Endodermal cell (in vitro differentiated cells): Measurements from ENCODE around the gene GUCY1A1. TPM values are rescaled to one million over a fixed set of nuclear protein-coding genes. Genes with fewer than 3 reads are reported as not detected.

Experiments used
- DNase-seq: peaks from one replicate; pipeline ENCODE4 v3.0.0-alpha.2; 2017
- H3K27ac ChIP-seq: 2 replicates; pipeline ENCODE4 v1.5.1; 2013; ENCODE audit warnings: mild to moderate bottlenecking, low read depth, low read length, moderate library complexity
- H3K27me3 ChIP-seq: 2 replicates; pipeline ENCODE4 v1.6.1; 2013; ENCODE audit warnings: mild to moderate bottlenecking, low read length, moderate library complexity; ENCODE audit not compliant: insufficient read depth, control insufficient read depth, poor library complexity, severe bottlenecking
- H3K36me3 ChIP-seq: 2 replicates; pipeline ENCODE4 v1.7.0; 2013; ENCODE audit warnings: mild to moderate bottlenecking, low read length, moderate library complexity; ENCODE audit not compliant: control insufficient read depth, insufficient read depth
- H3K4me1 ChIP-seq: one replicate; pipeline ENCODE4 v1.7.0; 2013; ENCODE audit warnings: low read length; ENCODE audit not compliant: control insufficient read depth, insufficient read depth
- H3K4me3 ChIP-seq: 2 replicates; pipeline ENCODE4 v1.5.1; 2013; ENCODE audit warnings: mild to moderate bottlenecking, low read length, moderate library complexity
- H3K9ac ChIP-seq: 2 replicates; pipeline ENCODE4 v1.6.1; 2013; ENCODE audit warnings: mild to moderate bottlenecking, low read length, moderate library complexity; ENCODE audit not compliant: poor library complexity, severe bottlenecking; ENCODE audit errors: extremely low read depth
- H3K9me3 ChIP-seq: 2 replicates; pipeline ENCODE4 v1.6.1; 2013; ENCODE audit warnings: mild to moderate bottlenecking, low read length, moderate library complexity; ENCODE audit not compliant: control insufficient read depth
- H3K27ac Mint-ChIP-seq: 2 replicates; pipeline ENCODE4 v1.8.0; 2020; ENCODE audit warnings: mixed read lengths
- H3K27me3 Mint-ChIP-seq: 2 replicates; pipeline ENCODE4 v1.8.0; 2021; ENCODE audit warnings: mild to moderate bottlenecking, mixed read lengths; ENCODE audit not compliant: insufficient read depth
- H3K36me3 Mint-ChIP-seq: 2 replicates; pipeline ENCODE4 v1.8.0; 2020; ENCODE audit warnings: low read depth, mixed read lengths
- H3K4me1 Mint-ChIP-seq: 2 replicates; pipeline ENCODE4 v1.8.0; 2020; ENCODE audit warnings: mixed read lengths
- H3K4me3 Mint-ChIP-seq: 2 replicates; pipeline ENCODE4 v1.8.0; 2020; ENCODE audit warnings: mild to moderate bottlenecking, moderate library complexity, mixed read lengths
- H3K9me3 Mint-ChIP-seq: 2 replicates; pipeline ENCODE4 v1.8.0; 2020; ENCODE audit warnings: mild to moderate bottlenecking, mixed read lengths
- WGBS, 2 experiments: methylation state at CpG; one replicate each; pipeline versions ENCODE4 v1.1.5 to v1.1.7; 2013; ENCODE audit warnings: missing lambda C conversion rate in 2 of 2, mixed read lengths in 1 of 2; ENCODE audit not compliant: insufficient coverage in 1 of 2, insufficient read length in 1 of 2; 5-methylcytosine and 5-hydroxymethylcytosine counted together
- total RNA-seq, 2 donors: library from RNA; stranded (reverse); fragmentation: NEBNext Ultra II Directional in 1 of 2; extraction: Animal tissue kit (Norgen Biotek cat#: 25700) in 1 of 2; gene quantifications; 2 replicates in 1 of 2; 3 replicates in 1 of 2; pipeline ENCODE4 v1.2.1, GENCODE V29; 2021
- TF ChIP-seq, protein P1 (sequence below): fragments of 200-600 bp; sonication (generic); conservative IDR thresholded peaks from 2 replicates; pipeline ENCODE4 v1.5.0; 2021; ENCODE audit warnings: antibody characterized with exemption, mild to moderate bottlenecking

GUCY1A1 gene
- total RNA-seq, 2 donors from 2014 or later, result 0.58 to 1.1 TPM

DNA sequence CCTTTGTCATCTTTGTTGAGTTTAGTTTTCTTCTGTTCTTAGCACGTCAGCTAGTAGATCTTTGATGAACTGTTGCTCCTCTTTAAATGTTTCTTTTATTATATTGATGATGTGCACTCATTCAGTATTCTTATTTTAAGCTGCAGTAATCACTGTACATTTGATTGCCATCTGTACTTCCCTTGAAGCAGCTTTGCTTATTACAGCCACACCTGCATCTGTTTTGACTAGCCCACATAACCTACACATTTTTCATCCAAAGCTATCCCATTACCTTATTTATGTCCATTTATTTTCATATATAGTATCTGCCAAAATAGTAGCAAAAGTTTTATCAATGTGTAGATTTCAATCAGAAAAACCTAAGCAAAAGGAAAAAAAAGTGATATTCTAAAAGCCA is 68.3 kb downstream of the GUCY1A1 start:
- Histone ChIP-seq H3K4me1 (no peaks in the 10 kb centered on the region), H3K4me3 (no peak overlapping the region), H3K27me3 (no peaks in the 10 kb centered on the region), H3K9me3 (no peaks in the 10 kb centered on the region), H3K27ac (no peak overlapping the region), H3K36me3 (no peaks in the 10 kb centered on the region), H3K9ac (no peak overlapping the region)
- DNase-seq, result no peak
- Mint-ChIP-seq H3K36me3 (no peaks in the 10 kb centered on the region), H3K4me1 (no peaks in the 10 kb centered on the region), H3K27me3 (peaks cover 3% of the 10 kb centered on the region), H3K27ac (no peak overlapping the region), H3K4me3 (no peak overlapping the region), H3K9me3 (no peaks in the 10 kb centered on the region)
- TF ChIP-seq, protein P1, sequence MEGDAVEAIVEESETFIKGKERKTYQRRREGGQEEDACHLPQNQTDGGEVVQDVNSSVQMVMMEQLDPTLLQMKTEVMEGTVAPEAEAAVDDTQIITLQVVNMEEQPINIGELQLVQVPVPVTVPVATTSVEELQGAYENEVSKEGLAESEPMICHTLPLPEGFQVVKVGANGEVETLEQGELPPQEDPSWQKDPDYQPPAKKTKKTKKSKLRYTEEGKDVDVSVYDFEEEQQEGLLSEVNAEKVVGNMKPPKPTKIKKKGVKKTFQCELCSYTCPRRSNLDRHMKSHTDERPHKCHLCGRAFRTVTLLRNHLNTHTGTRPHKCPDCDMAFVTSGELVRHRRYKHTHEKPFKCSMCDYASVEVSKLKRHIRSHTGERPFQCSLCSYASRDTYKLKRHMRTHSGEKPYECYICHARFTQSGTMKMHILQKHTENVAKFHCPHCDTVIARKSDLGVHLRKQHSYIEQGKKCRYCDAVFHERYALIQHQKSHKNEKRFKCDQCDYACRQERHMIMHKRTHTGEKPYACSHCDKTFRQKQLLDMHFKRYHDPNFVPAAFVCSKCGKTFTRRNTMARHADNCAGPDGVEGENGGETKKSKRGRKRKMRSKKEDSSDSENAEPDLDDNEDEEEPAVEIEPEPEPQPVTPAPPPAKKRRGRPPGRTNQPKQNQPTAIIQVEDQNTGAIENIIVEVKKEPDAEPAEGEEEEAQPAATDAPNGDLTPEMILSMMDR, result no peak
- 94% methylated on average over 1 of the region's 1 CpG; no CpG with 5 or more reads in 1 of the 2 experiments for WGBS, 2 experiments

DNA sequence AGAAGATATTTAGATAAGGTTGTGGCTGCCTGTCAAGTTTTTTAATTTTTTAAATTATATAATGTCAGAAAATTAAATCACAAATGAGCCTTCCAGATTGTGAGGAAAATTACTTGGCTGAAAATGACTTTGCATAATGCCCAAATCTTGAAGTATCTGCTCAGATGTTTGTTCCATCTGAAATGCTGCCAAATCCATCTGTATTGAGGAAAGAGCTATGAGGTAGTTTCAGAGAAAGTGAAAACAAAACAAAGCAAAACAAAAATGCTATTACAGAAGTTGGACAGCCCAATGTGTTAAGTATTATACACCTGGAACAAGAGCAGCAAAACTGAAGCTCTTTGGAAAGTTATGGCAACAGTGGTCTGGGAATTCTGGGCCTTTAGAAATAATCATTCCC is 68.8 kb downstream of the GUCY1A1 start:
- no peaks in the 10 kb centered on the region for H3K27me3 ChIP-seq
- Mint-ChIP-seq H3K27me3 (peaks cover 3% of the 10 kb centered on the region), H3K27ac (no peak overlapping the region), H3K36me3 (no peaks in the 10 kb centered on the region), H3K4me3 (no peak overlapping the region), H3K4me1 (no peaks in the 10 kb centered on the region), H3K9me3 (no peaks in the 10 kb centered on the region)
- TF ChIP-seq, protein P1, result no peak
- H3K4me3 ChIP-seq, result no peak overlapping the region
- DNase-seq, result no peak
- no peaks in the 10 kb centered on the region for H3K4me1 ChIP-seq
- H3K9ac ChIP-seq, result no peak overlapping the region
- no peaks in the 10 kb centered on the region for H3K9me3 ChIP-seq
- H3K36me3 ChIP-seq, result no peaks in the 10 kb centered on the region
- H3K27ac ChIP-seq, result no peak overlapping the region

DNA sequence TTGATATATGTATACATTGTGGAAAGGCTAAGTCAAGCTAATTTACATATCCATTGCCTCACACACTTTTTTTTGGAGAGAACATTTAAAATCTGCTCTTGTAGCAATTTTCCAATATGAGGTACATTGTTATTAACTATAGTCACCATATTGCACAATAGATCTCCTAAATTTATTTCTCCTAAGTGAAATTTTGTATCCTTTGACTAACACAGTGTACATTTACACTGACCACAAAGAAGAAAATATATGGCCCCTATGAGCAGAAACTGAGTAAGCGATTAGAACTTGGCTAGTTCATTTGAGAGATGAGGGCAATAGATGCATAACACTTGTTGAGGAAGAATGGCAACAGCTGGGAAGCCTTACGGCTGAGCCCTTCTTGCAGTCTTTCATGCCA is 71.9 kb downstream of the GUCY1A1 start:
- WGBS, 2 experiments, result 80 to 93% methylated on average over 2 of the region's 2 CpGs
- no peak overlapping the region for H3K4me3 ChIP-seq
- no peaks in the 10 kb centered on the region for H3K9me3 ChIP-seq
- no peak overlapping the region for H3K9ac ChIP-seq
- H3K4me3 Mint-ChIP-seq, result no peak overlapping the region
- H3K4me1 ChIP-seq, result no peaks in the 10 kb centered on the region
- no peaks in the 10 kb centered on the region for H3K36me3 ChIP-seq
- TF ChIP-seq, protein P1, result no peak
- no peak overlapping the region for H3K27ac Mint-ChIP-seq
- no peak for DNase-seq
- H3K9me3 Mint-ChIP-seq, result no peaks in the 10 kb centered on the region
- no peak overlapping the region for H3K27ac ChIP-seq
- no peaks in the 10 kb centered on the region for H3K36me3 Mint-ChIP-seq
- H3K27me3 Mint-ChIP-seq, result peaks cover 3% of the 10 kb centered on the region
- H3K27me3 ChIP-seq, result no peaks in the 10 kb centered on the region
- no peaks in the 10 kb centered on the region for H3K4me1 Mint-ChIP-seq
